Tibial nerve (tissue), 4 donors: ENCODE results near the gene TP73. TPM values are rescaled to one million over a fixed set of nuclear protein-coding genes. Genes with fewer than 3 reads are reported as not detected.

Experiments used
- DNase-seq, 2 donors: peaks; one replicate each; pipeline ENCODE4 v3.0.0-alpha.2; 2019; ENCODE audit warnings: low spot score in 2 of 2
- H3K27ac ChIP-seq, 4 donors: fragments of 200-600 bp; sonication (generic) in 3 of 4; one replicate each; pipeline ENCODE4 v1.5.1; 2017 to 2019; ENCODE audit warnings: mild to moderate bottlenecking in 1 of 4
- H3K27me3 ChIP-seq, 2 donors: fragments of 200-600 bp; sonication (generic) in 1 of 2; one replicate each; pipeline versions ENCODE4 v1.5.1 to v1.6.0; 2017 to 2019
- H3K36me3 ChIP-seq, 3 donors: fragments of 200-600 bp; sonication (generic); one replicate each; pipeline ENCODE4 v1.5.1; 2018 to 2019
- H3K4me1 ChIP-seq, 4 donors: fragments of 200-600 bp; sonication (generic) in 3 of 4; one replicate each; pipeline ENCODE4 v1.5.1; 2017 to 2019
- H3K4me3 ChIP-seq, 4 donors: fragments of 200-600 bp; sonication (generic) in 3 of 4; one replicate each; pipeline ENCODE4 v1.5.1; 2017 to 2019; ENCODE audit warnings: mild to moderate bottlenecking in 1 of 4, moderate library complexity in 1 of 4
- H3K9me3 ChIP-seq, 4 donors: fragments of 200-600 bp; sonication (generic) in 3 of 4; one replicate each; pipeline ENCODE4 v1.5.1; 2017 to 2019
- CTCF ChIP-seq, 5 experiments: fragments of 200-600 bp in 3 of 5; fragments of 450-650 bp in 2 of 5; sonication (generic) in 3 of 5; IDR thresholded peaks; one replicate each; pipeline ENCODE4 v1.5.1; 2016 to 2019; ENCODE audit warnings: antibody characterized with exemption in 5 of 5, mild to moderate bottlenecking in 3 of 5, moderate library complexity in 2 of 5
- EP300 ChIP-seq, 2 donors: sonication (generic); formaldehyde crosslinking; IDR thresholded peaks; one replicate each; pipeline ENCODE4 v1.6.1; 2017; ENCODE audit warnings: antibody characterized with exemption in 2 of 2, mild to moderate bottlenecking in 1 of 2
- POLR2A ChIP-seq, 2 donors: fragments of 450-650 bp; IDR thresholded peaks; one replicate each; pipeline ENCODE4 v1.6.1; 2017; ENCODE audit warnings: antibody characterized with exemption in 2 of 2, mild to moderate bottlenecking in 2 of 2, moderate library complexity in 2 of 2
- WGBS, 2 donors: methylation state at CpG; one replicate each; pipeline ENCODE4 v1.1.5; 2018; 5-methylcytosine and 5-hydroxymethylcytosine counted together
- total RNA-seq, 4 donors: library from RNA; depleted of rRNA; stranded (reverse); fragments of >200 nt; gene quantifications; one replicate each; pipeline ENCODE4 v1.1.0, GENCODE V29; 2016

TP73 gene
- total RNA-seq, 4 donors from 2014 or later: 0.30 TPM; not detected in 3

GRCh38 chr1:3698660-3699408 lies 46.5 kb downstream of the TP73 start:
- peaks cover 0 to 8% (median 0%) of the 10 kb centered on the region in 4 donors for H3K4me1 ChIP-seq
- TF ChIP-seq CTCF (IDR thresholded peaks at IDR 0.05) (no peak), EP300 (IDR thresholded peaks at IDR 0.05) (no peak), POLR2A (IDR thresholded peaks at IDR 0.05) (no peak)
- no peak overlapping the region for H3K27ac ChIP-seq
- H3K27me3 ChIP-seq: peaks cover 0 to 49% of the 10 kb centered on the region in 2 donors
- no peak for DNase-seq
- H3K36me3 ChIP-seq: no peaks in the 10 kb centered on the region
- no peak overlapping the region for H3K4me3 ChIP-seq
- H3K9me3 ChIP-seq: no peaks in the 10 kb centered on the region
- WGBS, 2 donors: 81 to 84% methylated on average over 23 to 29 of the region's 29 CpGs

- H3K36me3 ChIP-seq: no peaks in the 10 kb centered on the region
- H3K4me3 ChIP-seq: no peak overlapping the region
- no peak for TF ChIP-seq POLR2A (IDR thresholded peaks at IDR 0.05)
- no peak for TF ChIP-seq CTCF (IDR thresholded peaks at IDR 0.05)
- TF ChIP-seq EP300 (IDR thresholded peaks at IDR 0.05): no peak
- H3K27ac ChIP-seq: no peak overlapping the region
- 56 to 62% methylated on average over 18 of the region's 18 CpGs for WGBS, 2 donors
- no peaks in the 10 kb centered on the region for H3K9me3 ChIP-seq
- peaks cover 0 to 8% (median 0%) of the 10 kb centered on the region in 4 donors for H3K4me1 ChIP-seq
- DNase-seq: no peak
- peaks cover 0 to 55% of the 10 kb centered on the region in 2 donors for H3K27me3 ChIP-seq
Observed at GRCh38 chr1:3699596-3699995, 47.3 kb downstream of the TP73 start.

GRCh38 chr1:3700631-3701030 lies 48.3 kb downstream of the TP73 start:
- H3K9me3 ChIP-seq: no peaks in the 10 kb centered on the region
- H3K27ac ChIP-seq: no peak overlapping the region
- no peak for TF ChIP-seq EP300 (IDR thresholded peaks at IDR 0.05)
- TF ChIP-seq CTCF (IDR thresholded peaks at IDR 0.05): no peak
- TF ChIP-seq POLR2A (IDR thresholded peaks at IDR 0.05): no peak
- 74 to 79% methylated on average over 10 of the region's 10 CpGs for WGBS, 2 donors
- no peak for DNase-seq
- no peak overlapping the region for H3K4me3 ChIP-seq
- no peaks in the 10 kb centered on the region for H3K36me3 ChIP-seq
- peaks cover 0 to 4% (median 0%) of the 10 kb centered on the region in 4 donors for H3K4me1 ChIP-seq
- H3K27me3 ChIP-seq: peaks cover 0 to 58% of the 10 kb centered on the region in 2 donors

- no peak for DNase-seq
- no peaks in the 10 kb centered on the region for H3K9me3 ChIP-seq
- no peak for TF ChIP-seq CTCF (IDR thresholded peaks at IDR 0.05)
- no peak for TF ChIP-seq POLR2A (IDR thresholded peaks at IDR 0.05)
- no peak for TF ChIP-seq EP300 (IDR thresholded peaks at IDR 0.05)
- no peaks in the 10 kb centered on the region for H3K36me3 ChIP-seq
- WGBS, 2 donors: 71 to 76% methylated on average over 5 to 19 of the region's 19 CpGs
- H3K4me3 ChIP-seq: no peak overlapping the region
- H3K27me3 ChIP-seq: peaks cover 0 to 55% of the 10 kb centered on the region in 2 donors
- H3K4me1 ChIP-seq: no peaks in the 10 kb centered on the region
- no peak overlapping the region for H3K27ac ChIP-seq
Observed at GRCh38 chr1:3702528-3702927, 50.2 kb downstream of the TP73 start.

- no peak for TF ChIP-seq EP300 (IDR thresholded peaks at IDR 0.05)
- no peak for TF ChIP-seq CTCF (IDR thresholded peaks at IDR 0.05)
- TF ChIP-seq POLR2A (IDR thresholded peaks at IDR 0.05): no peak
- Histone ChIP-seq H3K4me1 (no peaks in the 10 kb centered on the region), H3K36me3 (no peaks in the 10 kb centered on the region), H3K27ac (no peak overlapping the region), H3K9me3 (no peaks in the 10 kb centered on the region), H3K4me3 (no peak overlapping the region), H3K27me3 (peaks cover 0 to 60% of the 10 kb centered on the region in 2 donors)
- 63 to 70% methylated on average over 17 to 20 of the region's 21 CpGs for WGBS, 2 donors
- DNase-seq: no peak
Observed at GRCh38 chr1:3702990-3703728, 50.8 kb downstream of the TP73 start.
